ENCODE results near the gene ACAP1.

DNA sequence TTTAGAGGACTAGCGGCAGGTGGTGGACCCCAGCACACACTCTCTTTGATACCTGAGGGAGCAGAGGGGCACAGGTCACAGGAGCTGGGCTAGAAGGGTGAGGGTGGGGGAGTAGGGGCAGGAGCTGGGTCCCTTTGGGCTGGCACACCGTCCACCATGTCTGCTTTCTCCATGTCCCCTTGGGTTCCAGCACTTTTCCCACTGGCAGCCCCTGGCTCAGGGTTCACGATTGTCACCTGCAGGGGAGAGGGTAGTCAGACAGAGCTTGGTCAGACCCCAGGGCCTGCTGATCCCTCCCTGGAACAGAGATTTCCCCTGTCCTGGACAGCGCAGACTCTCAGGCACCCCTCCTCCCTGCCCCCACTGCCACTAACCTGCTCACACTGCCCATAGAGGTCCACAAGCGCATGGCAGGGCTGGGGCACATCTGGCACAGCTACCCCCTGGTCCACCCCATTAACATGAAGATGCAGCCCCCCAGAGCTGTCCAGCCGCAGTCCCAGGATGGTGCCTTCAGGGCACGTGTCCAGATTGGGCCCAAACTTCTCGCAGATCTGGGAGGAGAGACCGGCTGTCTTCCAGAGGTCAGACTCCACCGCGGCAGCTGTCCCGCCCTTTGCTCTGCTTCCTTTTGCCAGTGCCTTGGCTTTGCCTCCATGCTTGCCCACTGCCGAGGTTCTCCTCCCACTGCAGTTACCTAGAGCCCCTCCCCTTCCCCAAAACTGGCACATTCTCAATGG is 18.0 kb upstream of the ACAP1 start:
- TF ChIP-seq CTCF (optimal IDR thresholded peaks at IDR 0.05 in 1 of 3, IDR thresholded peaks at IDR 0.05 in 1 of 3, conservative IDR thresholded peaks at IDR 0.05 in 1 of 3; ENCODE audit: extremely low read depth in 1 of 3, insufficient read depth in 2 of 3, low read length in 3 of 3): no peak
- TF ChIP-seq EZH2 (IDR thresholded peaks at IDR 0.05; ENCODE audit: low read length): no peak
